NCI-H1417 (cell line): ENCODE data around the gene PITPNM1.
A peak's percentile ranks its signal among the peaks of the same experiment; 100 is the strongest.
"Not testable (repeated sequence)": the region's sequence is repeated elsewhere in the genome, so short reads cannot be mapped to it uniquely, and the experiment has no call there.

Experiments
- DNase-seq, 3 experiments: peaks; one replicate each; lab custom pipeline; 2025; lab: John Stamatoyannopoulos, UW

PITPNM1 gene

DNA sequence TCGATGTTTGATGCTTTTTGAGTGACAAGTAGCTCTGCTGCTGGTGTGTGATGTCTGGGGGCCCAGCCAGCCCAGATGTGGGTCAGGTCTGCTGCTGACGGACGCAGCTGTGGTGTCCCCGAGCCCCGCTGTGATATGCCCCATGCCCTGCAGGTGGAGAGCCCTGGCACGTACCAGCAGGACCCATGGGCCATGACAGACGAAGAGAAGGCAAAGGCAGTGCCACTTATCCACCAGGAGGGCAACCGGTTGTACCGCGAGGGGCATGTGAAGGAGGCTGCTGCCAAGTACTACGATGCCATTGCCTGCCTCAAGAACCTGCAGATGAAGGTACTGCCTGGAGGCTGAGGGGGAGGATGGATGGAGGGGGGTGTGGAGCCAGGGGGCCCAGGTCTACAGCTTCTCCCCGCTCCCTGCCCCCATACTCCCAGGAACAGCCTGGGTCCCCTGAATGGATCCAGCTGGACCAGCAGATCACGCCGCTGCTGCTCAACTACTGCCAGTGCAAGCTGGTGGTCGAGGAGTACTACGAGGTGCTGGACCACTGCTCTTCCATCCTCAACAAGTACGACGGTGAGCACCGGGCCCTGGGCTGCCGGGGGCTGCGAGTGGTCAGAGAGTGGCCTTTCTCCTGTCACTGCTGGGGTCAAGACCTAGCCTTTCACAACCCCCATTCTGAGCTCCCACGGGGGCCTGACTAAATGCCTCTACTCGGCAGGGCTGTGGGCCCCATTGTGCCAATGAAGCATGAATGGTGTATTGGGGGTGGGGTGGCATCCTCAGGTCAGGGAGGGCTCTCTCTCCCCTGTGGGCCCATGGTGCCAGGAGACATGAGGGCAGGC lies 15.1 kb downstream of the PITPNM1 start:
- DNase-seq: no peak

DNA sequence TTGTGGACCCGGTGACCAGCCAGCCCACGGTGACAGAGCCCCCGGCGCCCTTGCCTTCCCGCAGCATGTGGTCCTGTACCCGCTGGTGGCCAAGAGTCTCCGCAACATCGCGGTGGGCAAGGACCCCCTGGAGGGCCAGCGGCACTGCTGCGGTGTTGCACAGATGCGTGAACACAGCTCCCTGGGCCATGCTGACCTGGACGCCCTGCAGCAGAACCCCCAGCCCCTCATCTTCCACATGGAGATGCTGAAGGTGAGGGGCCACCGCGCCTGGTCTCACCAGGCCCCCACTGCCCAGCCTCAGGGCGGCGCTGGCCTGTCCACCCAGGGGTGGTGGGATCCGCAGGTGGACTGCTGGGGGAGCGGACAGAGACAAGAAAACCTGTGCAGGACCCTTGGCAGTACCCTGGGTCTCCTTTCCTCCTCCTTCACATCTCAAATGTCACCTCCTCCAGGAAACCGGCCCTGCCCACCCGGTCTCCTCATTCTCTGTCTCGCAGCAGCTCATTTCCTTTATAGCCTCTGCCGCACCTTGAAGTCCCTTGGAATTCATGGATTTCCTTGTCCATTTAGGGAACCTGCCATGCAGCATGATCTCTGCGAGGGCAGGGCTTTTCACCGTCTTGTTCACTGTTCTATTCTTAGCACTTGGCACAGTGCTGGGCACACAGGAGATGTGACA lies 15.8 kb downstream of the PITPNM1 start:
- DNase-seq: no peak

GRCh38 chr11:67486481-67487195 lies 18.5 kb downstream of the PITPNM1 start:
- DNase-seq: no peak

- not testable (repeated sequence) for DNase-seq
Observed at GRCh38 chr11:67485873-67486361, 19.2 kb downstream of the PITPNM1 start.

GRCh38 chr11:67484847-67485311 lies 20.3 kb downstream of the PITPNM1 start:
- no peak for DNase-seq

DNA sequence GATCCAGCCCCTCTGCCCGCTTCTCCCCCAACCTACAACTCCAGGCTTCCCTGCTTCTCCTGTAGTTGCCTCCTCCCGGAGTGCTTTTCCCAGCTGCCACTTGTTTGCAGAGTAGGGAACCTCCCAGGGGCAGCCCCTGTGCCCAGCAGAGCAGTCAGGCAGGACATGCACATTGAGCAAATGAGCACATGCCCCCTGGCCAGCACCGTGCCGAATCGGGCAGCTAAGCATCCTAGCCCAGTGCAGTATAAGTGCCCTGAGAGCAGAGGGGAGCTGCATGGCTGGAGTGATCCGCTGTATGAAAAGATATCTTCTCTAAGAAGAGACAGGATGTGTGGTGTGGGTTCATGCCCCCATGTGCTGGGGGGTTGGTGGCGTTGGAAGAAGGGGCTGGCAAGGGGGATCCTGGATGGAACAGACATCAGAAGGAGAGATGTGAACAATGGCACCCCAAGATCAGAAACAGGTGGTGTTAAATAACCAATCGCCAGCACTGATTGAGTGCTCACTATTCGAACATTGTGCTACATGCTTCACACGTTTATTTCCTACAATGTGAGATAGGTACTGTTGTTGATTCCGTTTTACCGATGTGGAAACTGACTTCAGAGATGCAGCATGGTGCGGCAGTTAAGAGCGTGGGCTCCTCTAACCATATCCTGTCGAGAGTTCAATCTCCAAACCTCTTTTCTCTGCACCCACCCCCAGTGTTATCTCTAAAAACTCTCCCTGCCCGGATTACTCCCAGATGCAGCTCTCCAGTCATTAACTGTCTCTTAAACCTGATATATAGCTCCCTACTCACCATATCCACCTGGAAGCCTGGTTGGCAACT lies 21.1 kb downstream of the PITPNM1 start:
- no peak for DNase-seq

- DNase-seq: peak; percentile 98 to 99 (median 99)
Observed at GRCh38 chr11:67482827-67483798, 22.1 kb downstream of the PITPNM1 start, which contains the start of gene AIP. Gene AIP (plus strand): TSS chr11:67483026. CDS start chr11:67483159, 133 bp downstream.

DNA sequence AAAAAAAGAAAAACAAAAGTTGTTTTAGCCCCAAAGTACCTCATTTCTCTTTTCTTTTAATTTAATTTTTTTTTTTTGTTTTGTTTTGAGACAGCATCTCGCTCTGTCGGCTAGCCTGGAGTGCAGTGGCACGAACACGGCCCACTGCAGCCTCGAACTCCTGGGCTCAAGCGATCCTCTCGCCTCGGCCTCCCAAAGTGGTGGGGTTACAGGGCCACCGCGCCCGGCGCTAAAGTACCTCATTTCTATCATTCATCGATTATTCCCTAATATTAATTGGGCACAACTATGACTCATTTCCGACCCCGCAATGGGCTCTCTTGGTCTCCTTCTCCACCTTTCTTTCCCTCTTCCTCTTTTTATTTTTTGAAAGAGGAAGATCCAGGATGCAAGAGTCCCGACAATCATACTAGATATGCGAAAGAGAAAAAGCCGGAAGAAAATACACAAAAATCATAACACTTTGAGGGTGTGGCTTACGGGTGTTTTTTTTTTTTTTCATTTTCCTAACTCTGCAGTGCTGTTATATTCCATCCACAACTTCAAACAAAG lies 22.8 kb downstream of the PITPNM1 start:
- DNase-seq: no peak

GRCh38 chr11:67477344-67478050 lies 27.7 kb downstream of the PITPNM1 start:
- not testable (repeated sequence) for DNase-seq

DNA sequence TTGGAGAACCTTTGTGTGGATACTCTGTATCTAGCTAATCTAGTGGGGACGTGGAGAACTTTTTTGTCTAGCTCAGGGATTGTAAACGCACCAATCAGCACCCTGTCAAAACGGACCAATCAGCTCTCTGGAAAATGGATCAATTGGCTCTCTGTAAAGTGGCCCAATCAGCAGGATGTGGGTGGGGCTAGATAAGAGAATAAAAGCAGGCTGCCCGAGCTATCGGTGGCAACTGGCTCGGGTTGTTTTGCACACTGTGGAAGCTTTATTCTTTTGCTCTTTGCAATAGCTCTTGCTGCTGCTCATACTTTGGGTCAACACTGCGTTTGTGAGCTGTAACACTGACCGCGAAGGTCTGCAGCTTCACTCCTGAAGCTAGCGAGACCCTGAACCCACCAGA lies 28.5 kb downstream of the PITPNM1 start:
- not testable (repeated sequence) for DNase-seq

- no peak for DNase-seq
Observed at GRCh38 chr11:67472882-67473281, 32.3 kb downstream of the PITPNM1 start.

DNA sequence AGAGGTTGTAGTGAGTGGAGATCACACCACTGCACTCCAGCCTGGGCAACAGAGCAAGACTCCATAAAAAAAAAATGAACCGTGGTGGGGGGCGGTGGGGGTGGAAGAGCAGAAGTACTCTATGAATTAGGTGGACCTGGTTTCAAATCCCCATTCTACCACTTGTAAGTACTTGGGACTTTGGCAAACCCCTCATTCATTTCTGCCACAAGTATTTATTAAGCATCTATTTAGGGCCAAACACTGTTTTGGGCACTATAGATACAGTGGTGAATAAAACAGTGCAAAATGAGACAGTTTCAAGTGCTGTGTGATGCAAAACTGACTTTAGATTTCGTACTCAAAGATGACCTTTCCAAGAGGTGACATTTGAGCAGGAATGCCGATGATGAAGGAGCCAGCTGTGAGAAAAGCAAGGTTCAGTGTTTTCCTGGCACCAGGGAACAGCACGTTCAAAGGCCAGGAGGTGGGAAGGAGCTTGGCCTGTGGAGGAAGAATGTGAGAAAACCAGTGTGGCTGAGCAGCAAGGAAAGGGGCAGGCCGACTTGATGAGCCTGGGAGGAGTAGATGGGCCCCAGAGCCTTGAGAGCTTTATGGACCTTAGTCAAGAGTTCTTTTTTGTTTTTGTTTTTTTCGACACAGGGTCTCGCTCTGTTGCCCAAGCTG lies 34.7 kb downstream of the PITPNM1 start:
- no peak for DNase-seq

GRCh38 chr11:67469508-67469811 lies 35.7 kb downstream of the PITPNM1 start:
- no peak for DNase-seq

GRCh38 chr11:67468759-67469507 lies 36.2 kb downstream of the PITPNM1 start, which contains the start of gene TMEM134:
Gene TMEM134 (minus strand): TSS chr11:67469251. CDS start chr11:67469192, 59 bp downstream.
- peak; percentile 85 to 93 (median 89) for DNase-seq

DNA sequence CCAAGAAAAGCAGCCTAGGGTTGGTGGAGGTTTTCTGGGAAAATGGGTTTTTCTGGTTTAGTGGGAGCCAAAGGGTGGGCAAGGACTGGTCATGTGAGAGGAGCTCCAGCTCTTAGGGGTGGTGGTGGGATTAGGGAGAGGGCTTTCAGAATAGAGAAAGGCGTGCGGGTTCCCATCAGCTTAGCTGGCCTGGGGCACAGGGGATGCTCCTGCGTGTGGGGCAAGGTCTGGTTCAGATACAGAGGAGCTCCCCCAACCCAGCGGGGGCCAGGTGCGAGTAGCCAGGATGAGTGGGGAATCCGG lies 36.8 kb downstream of the PITPNM1 start:
- DNase-seq: no peak

DNA sequence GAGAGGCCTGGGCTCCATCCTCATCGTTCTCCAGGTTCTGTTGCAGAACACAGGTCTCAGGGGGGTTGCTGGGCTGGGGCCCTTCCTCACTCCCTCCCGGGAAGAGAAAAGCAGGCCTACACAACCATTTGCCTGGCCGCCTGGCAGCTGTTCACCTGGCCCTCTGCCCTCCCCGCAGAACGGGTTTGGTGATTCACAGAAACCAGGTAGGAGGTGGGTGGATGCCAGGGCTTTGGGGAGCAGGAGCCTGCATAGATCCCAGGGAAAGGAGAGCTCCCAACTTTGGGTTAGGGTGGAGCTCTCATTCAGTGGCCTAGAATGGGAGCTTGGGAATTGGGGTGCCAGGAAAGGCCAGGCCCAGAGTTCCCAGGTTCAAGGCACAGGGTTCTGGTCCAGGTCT lies 37.1 kb downstream of the PITPNM1 start:
- peak in 2 of 3 experiments; percentile 30 to 46 for DNase-seq

GRCh38 chr11:67466962-67467771 lies 38.0 kb downstream of the PITPNM1 start:
- DNase-seq: peak in 1 of 3 experiments; percentile 17
